Activated CD4-positive, alpha-beta memory T cell treated with anti-CD3 and anti-CD28 coated beads, Interleukin-2, amount 10 ng/mL, durations not matched to agents 7 days and 5 days (primary cell): ENCODE measurements around the gene BTF3. TPM values are rescaled to one million over a fixed set of nuclear protein-coding genes. Genes with fewer than 3 reads are reported as not detected.

Experiments
- CTCF ChIA-PET: fragments of 350-600 bp; sonication (Branson Sonifier 250); formaldehyde crosslinking; loops from one replicate; lab custom pipeline; 2021; ENCODE audit warnings: antibody characterized with exemption, inconsistent platforms; lab: Charles Lee
- POLR2A ChIA-PET: fragments of 350-600 bp; sonication (Branson Sonifier 250); formaldehyde crosslinking; loops from one replicate; lab custom pipeline; 2021; ENCODE audit warnings: antibody characterized with exemption; lab: Charles Lee
- DNase-seq: peaks from one replicate; pipeline ENCODE4 v3.0.0-alpha.2; 2020
- H3K27ac Mint-ChIP-seq: one replicate; pipeline ENCODE4 v1.8.0; 2021; ENCODE audit warnings: mild to moderate bottlenecking, mixed read lengths
- H3K27me3 Mint-ChIP-seq: one replicate; pipeline ENCODE4 v1.8.0; 2021; ENCODE audit warnings: mixed read lengths
- H3K36me3 Mint-ChIP-seq: one replicate; pipeline ENCODE4 v1.8.0; 2021; ENCODE audit warnings: low read depth, mixed read lengths
- H3K4me1 Mint-ChIP-seq: one replicate; pipeline ENCODE4 v1.8.0; 2021; ENCODE audit warnings: mixed read lengths
- H3K4me3 Mint-ChIP-seq: one replicate; pipeline ENCODE4 v1.8.0; 2021; ENCODE audit warnings: mild to moderate bottlenecking, mixed read lengths
- H3K9me3 Mint-ChIP-seq: one replicate; pipeline ENCODE4 v1.8.0; 2021; ENCODE audit warnings: mixed read lengths
- total RNA-seq, 2 experiments: library from RNA; stranded (reverse); gene quantifications; one replicate each; pipeline ENCODE4 v1.2.3, GENCODE V29; 2021

The BTF3 gene
- total RNA-seq, 2 experiments from 2014 or later = 716 to 729 TPM

- ChIA-PET CTCF (interaction anchor here (0.9 kb wide), 1 partner anchor 38 kb away, joined by 4 read pairs; no protein-coding TSS in a partner anchor), POLR2A (no interaction called here)
- no peak overlapping the region for H3K4me3 Mint-ChIP-seq
- no peaks in the 10 kb centered on the region for H3K9me3 Mint-ChIP-seq
- no peak overlapping the region for H3K27ac Mint-ChIP-seq
- no peak for DNase-seq
- peaks cover 45% of the 10 kb centered on the region for H3K27me3 Mint-ChIP-seq
- no peaks in the 10 kb centered on the region for H3K36me3 Mint-ChIP-seq
- no peaks in the 10 kb centered on the region for H3K4me1 Mint-ChIP-seq
Measured at GRCh38 chr5:73534011-73534644, 35.9 kb downstream of the BTF3 start.

- POLR2A ChIA-PET = no interaction called here
- H3K27ac Mint-ChIP-seq = no peak overlapping the region
- peaks cover 40% of the 10 kb centered on the region for H3K27me3 Mint-ChIP-seq
Measured at GRCh38 chr5:73534971-73535370, 36.7 kb downstream of the BTF3 start.

GRCh38 chr5:73539730-73540129, 41.5 kb downstream of the BTF3 start:
- peaks cover 16% of the 10 kb centered on the region for H3K27me3 Mint-ChIP-seq
- no peak overlapping the region for H3K4me3 Mint-ChIP-seq
- H3K36me3 Mint-ChIP-seq = no peaks in the 10 kb centered on the region
- H3K9me3 Mint-ChIP-seq = no peaks in the 10 kb centered on the region
- DNase-seq = no peak
- H3K4me1 Mint-ChIP-seq = peaks cover 11% of the 10 kb centered on the region
- ChIA-PET CTCF (interaction anchor here (1.3 to 1.5 kb wide), 2 partner anchors 19 to 20 kb away, joined by 3 to 7 read pairs; no protein-coding TSS in a partner anchor), POLR2A (interaction anchor here (2.5 kb wide), 1 partner anchor 42 kb away, joined by 6 read pairs; the partner anchor contains the start of gene BTF3)
- no peak overlapping the region for H3K27ac Mint-ChIP-seq

More at GRCh38 chr5:73534971-73535370, 36.7 kb downstream of the BTF3 start:
- Mint-ChIP-seq H3K36me3 (no peaks in the 10 kb centered on the region), H3K4me3 (no peak overlapping the region), H3K4me1 (no peaks in the 10 kb centered on the region), H3K9me3 (no peaks in the 10 kb centered on the region)
- no peak for DNase-seq
- CTCF ChIA-PET = interaction anchor here (0.5 to 4.1 kb wide), 6 partner anchors 8 to 46 kb away, joined by 3 to 67 read pairs (median 4); no protein-coding TSS in a partner anchor

GRCh38 chr5:73540192-73540591, 42.0 kb downstream of the BTF3 start:
- Mint-ChIP-seq H3K9me3 (no peaks in the 10 kb centered on the region), H3K4me3 (no peak overlapping the region), H3K27ac (no peak overlapping the region), H3K4me1 (peaks cover 11% of the 10 kb centered on the region), H3K36me3 (no peaks in the 10 kb centered on the region), H3K27me3 (peaks cover 14% of the 10 kb centered on the region)
- ChIA-PET POLR2A (interaction anchor here (2.5 kb wide), 1 partner anchor 43 kb away, joined by 6 read pairs; the partner anchor contains the start of gene BTF3), CTCF (interaction anchor here (1.3 to 1.5 kb wide), 2 partner anchors 19 to 21 kb away, joined by 3 to 7 read pairs; no protein-coding TSS in a partner anchor)
- no peak for DNase-seq

- no peaks in the 10 kb centered on the region for H3K36me3 Mint-ChIP-seq
- H3K4me3 Mint-ChIP-seq = no peak overlapping the region
- H3K4me1 Mint-ChIP-seq = peaks cover 11% of the 10 kb centered on the region
- no peaks in the 10 kb centered on the region for H3K9me3 Mint-ChIP-seq
- POLR2A ChIA-PET = interaction anchor here (0.6 kb wide), 1 partner anchor 24 kb away, joined by 3 read pairs; no protein-coding TSS in a partner anchor
- no peak for DNase-seq
- peaks cover 15% of the 10 kb centered on the region for H3K27me3 Mint-ChIP-seq
- CTCF ChIA-PET = interaction anchor here (0.6 to 1.1 kb wide), 2 partner anchors 22 to 693 kb away, joined by 3 read pairs; no protein-coding TSS in a partner anchor
- H3K27ac Mint-ChIP-seq = no peak overlapping the region
Measured at GRCh38 chr5:73542020-73542419, 43.8 kb downstream of the BTF3 start.

- ChIA-PET POLR2A (no interaction called here), CTCF (no interaction called here)
- Mint-ChIP-seq H3K27ac (no peak overlapping the region), H3K36me3 (no peaks in the 10 kb centered on the region), H3K4me1 (peaks cover 11% of the 10 kb centered on the region), H3K9me3 (no peaks in the 10 kb centered on the region), H3K27me3 (peaks cover 15% of the 10 kb centered on the region), H3K4me3 (no peak overlapping the region)
- DNase-seq = no peak
Measured at GRCh38 chr5:73544429-73545402, 46.5 kb downstream of the BTF3 start.

GRCh38 chr5:73545403-73545779, 47.1 kb downstream of the BTF3 start:
- ChIA-PET POLR2A (no interaction called here), CTCF (no interaction called here)
- no peaks in the 10 kb centered on the region for H3K36me3 Mint-ChIP-seq
- no peak overlapping the region for H3K4me3 Mint-ChIP-seq
- H3K27me3 Mint-ChIP-seq = peaks cover 15% of the 10 kb centered on the region
- H3K4me1 Mint-ChIP-seq = peaks cover 9% of the 10 kb centered on the region
- H3K9me3 Mint-ChIP-seq = no peaks in the 10 kb centered on the region
- no peak for DNase-seq
- no peak overlapping the region for H3K27ac Mint-ChIP-seq

- H3K9me3 Mint-ChIP-seq = no peaks in the 10 kb centered on the region
- peaks cover 4% of the 10 kb centered on the region for H3K27me3 Mint-ChIP-seq
- DNase-seq = no peak
- ChIA-PET CTCF (no interaction called here), POLR2A (no interaction called here)
- H3K4me1 Mint-ChIP-seq = no peaks in the 10 kb centered on the region
- H3K27ac Mint-ChIP-seq = no peak overlapping the region
- H3K4me3 Mint-ChIP-seq = no peak overlapping the region
- H3K36me3 Mint-ChIP-seq = peaks cover 10% of the 10 kb centered on the region
Measured at GRCh38 chr5:73550016-73550415, 51.8 kb downstream of the BTF3 start.

- CTCF ChIA-PET = interaction anchor here (1.1 kb wide), 1 partner anchor 16 kb away, joined by 3 read pairs; no protein-coding TSS in a partner anchor
- POLR2A ChIA-PET = interaction anchor here (2.1 kb wide), 1 partner anchor 13 kb away, joined by 9 read pairs; the partner anchor contains the start of genes ANKRA2 and UTP15
- H3K9me3 Mint-ChIP-seq = no peaks in the 10 kb centered on the region
- H3K4me1 Mint-ChIP-seq = no peaks in the 10 kb centered on the region
- no peaks in the 10 kb centered on the region for H3K27me3 Mint-ChIP-seq
- DNase-seq = no peak
- H3K27ac Mint-ChIP-seq = no peak overlapping the region
- H3K36me3 Mint-ChIP-seq = peaks cover 12% of the 10 kb centered on the region
- H3K4me3 Mint-ChIP-seq = no peak overlapping the region
Measured at GRCh38 chr5:73552642-73553041, 54.4 kb downstream of the BTF3 start.

Other genes with a start within 250 kb of the BTF3 start
- under 1 TPM; 0.28 to 0.38 TPM for gene FOXD1, start 49.7 kb upstream of the BTF3 start, total RNA-seq
- 10 to 100 TPM; 23.9 to 27.1 TPM for gene ANKRA2, start 67.2 kb downstream of the BTF3 start, total RNA-seq
- 10 to 100 TPM; 15.1 to 15.4 TPM for gene UTP15, start 67.3 kb downstream of the BTF3 start, total RNA-seq
- gene ARHGEF28, start 127.8 kb downstream of the BTF3 start, total RNA-seq = not detected